GM12878 (cell line): ENCODE results near the gene NUDT22. TPM values are rescaled to one million over a fixed set of nuclear protein-coding genes. Genes with fewer than 3 reads are reported as not detected.

ENCODE experiments used
- NFYB ChIP-seq: IDR thresholded peaks from 2 replicates; pipeline ENCODE4 v1.6.1; 2011; ENCODE audit warnings: low read depth, mild to moderate bottlenecking, low read length, improper control_type of control experiment, moderate library complexity; ENCODE audit not compliant: insufficient read depth
- NRF1 ChIP-seq: conservative IDR thresholded peaks from 2 replicates; pipeline ENCODE4 v1.6.1; 2011; ENCODE audit warnings: mild to moderate bottlenecking, low read depth, low read length, improper control_type of control experiment
- RELA ChIP-seq: fragments of 450-650 bp; IDR thresholded peaks from 2 replicates; pipeline ENCODE4 v1.8.0; 2014; ENCODE audit warnings: borderline replicate concordance; ENCODE audit not compliant: partially characterized antibody
- RUNX3 ChIP-seq: IDR thresholded peaks from 2 replicates; pipeline ENCODE4 v1.6.1; 2012; ENCODE audit warnings: low read length, inconsistent platforms
- SIN3A ChIP-seq: IDR thresholded peaks from 2 replicates; pipeline ENCODE4 v1.6.1; 2012; ENCODE audit warnings: low read depth, low read length, improper control_type of control experiment
- SIX5 ChIP-seq: IDR thresholded peaks from 2 replicates; pipeline ENCODE4 v1.6.1; 2011; ENCODE audit warnings: mild to moderate bottlenecking, low read depth, low read length, moderate library complexity; ENCODE audit not compliant: severe bottlenecking
- SPI1 ChIP-seq: IDR thresholded peaks from 2 replicates; pipeline ENCODE4 v1.6.1; 2011; ENCODE audit warnings: low read depth, mild to moderate bottlenecking, low read length, moderate library complexity, borderline replicate concordance; ENCODE audit not compliant: insufficient read depth
- YY1 ChIP-seq: IDR thresholded peaks from 2 replicates; pipeline ENCODE4 v1.6.1; 2011; ENCODE audit warnings: low read depth, mild to moderate bottlenecking, low read length
- polyA plus RNA-seq, 11 experiments: library from polyadenylated mRNA; depleted of rRNA in 4 of 11; unstranded in 6 of 11; stranded (reverse) in 5 of 11; fragments of >200 nt; fragmentation: Nextera tagmentation in 4 of 11; fragmentation: Illumina TruSeq in 1 of 11; extraction: Ambion mirVana in 4 of 11; extraction: Trizol in 1 of 11; gene quantifications; 1 replicate in 1 of 11; 2 replicates in 10 of 11; pipeline versions ENCODE4 v1.2.1 to v1.2.3, GENCODE V29; 2011 to 2016; ENCODE audit warnings: inconsistent platforms in 2 of 11, missing spikeins in 2 of 11, low read depth in 1 of 11
- total RNA-seq, 4 experiments: library from RNA; depleted of rRNA in 3 of 4; stranded (reverse); fragments of >200 nt in 3 of 4; fragmentation: Illumina TruSeq in 1 of 4; extraction: Trizol in 1 of 4; gene quantifications; 2 replicates each; pipeline versions ENCODE4 v1.2.1 to v1.2.3, GENCODE V29; 2013 to 2021
- TF ChIP-seq, protein P1 (sequence below): fragments of 450-650 bp; formaldehyde crosslinking; IDR thresholded peaks from 2 replicates; pipeline ENCODE4 v1.5.0; 2022; ENCODE audit warnings: mild to moderate bottlenecking, missing genetic modification characterization
- TF ChIP-seq, protein P2 (sequence below): IDR thresholded peaks from 2 replicates; pipeline ENCODE4 v1.6.1; 2011; ENCODE audit warnings: borderline replicate concordance, low read depth, mild to moderate bottlenecking, moderate library complexity, mixed read lengths, low read length; ENCODE audit not compliant: insufficient read depth; ENCODE audit errors: extremely low read length
- TF ChIP-seq, protein P3 (sequence below): fragments of 450-650 bp; IDR thresholded peaks from 2 replicates; pipeline ENCODE4 v1.6.1; 2016; ENCODE audit warnings: mild to moderate bottlenecking

NUDT22 gene
- total and polyA plus RNA-seq, 10 of the 15 experiments (the other 5 are each of a cell fraction or from before 2014, with no cell fraction given) = 6.7 to 115 (median 64.7) TPM

DNA sequence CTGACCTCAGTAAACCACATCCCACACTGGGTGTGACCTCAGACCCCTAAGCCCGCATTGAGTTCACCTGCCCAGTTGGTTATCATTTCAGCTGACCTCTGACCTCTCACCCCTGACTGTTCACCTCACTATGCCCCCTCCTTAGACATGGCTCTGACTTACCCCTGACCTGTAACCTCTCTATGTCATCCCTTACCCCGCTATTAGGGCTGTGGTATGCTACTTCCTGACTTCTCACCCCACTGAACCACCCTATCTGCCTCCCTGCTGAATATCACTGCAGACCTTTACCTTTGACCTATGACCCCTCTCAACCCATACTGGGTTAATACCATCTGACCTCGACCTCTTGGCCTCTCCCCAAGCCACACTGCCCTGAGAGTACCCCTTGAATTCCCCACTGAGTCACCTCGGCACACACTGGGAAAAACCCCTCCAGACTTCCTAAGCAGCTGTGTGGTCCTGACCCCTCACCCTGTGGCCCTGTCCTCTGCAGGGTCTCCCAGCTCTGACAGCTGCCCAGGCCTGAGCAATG lies 33.5 kb downstream of the NUDT22 start (continued):
- TF ChIP-seq, protein P1, sequence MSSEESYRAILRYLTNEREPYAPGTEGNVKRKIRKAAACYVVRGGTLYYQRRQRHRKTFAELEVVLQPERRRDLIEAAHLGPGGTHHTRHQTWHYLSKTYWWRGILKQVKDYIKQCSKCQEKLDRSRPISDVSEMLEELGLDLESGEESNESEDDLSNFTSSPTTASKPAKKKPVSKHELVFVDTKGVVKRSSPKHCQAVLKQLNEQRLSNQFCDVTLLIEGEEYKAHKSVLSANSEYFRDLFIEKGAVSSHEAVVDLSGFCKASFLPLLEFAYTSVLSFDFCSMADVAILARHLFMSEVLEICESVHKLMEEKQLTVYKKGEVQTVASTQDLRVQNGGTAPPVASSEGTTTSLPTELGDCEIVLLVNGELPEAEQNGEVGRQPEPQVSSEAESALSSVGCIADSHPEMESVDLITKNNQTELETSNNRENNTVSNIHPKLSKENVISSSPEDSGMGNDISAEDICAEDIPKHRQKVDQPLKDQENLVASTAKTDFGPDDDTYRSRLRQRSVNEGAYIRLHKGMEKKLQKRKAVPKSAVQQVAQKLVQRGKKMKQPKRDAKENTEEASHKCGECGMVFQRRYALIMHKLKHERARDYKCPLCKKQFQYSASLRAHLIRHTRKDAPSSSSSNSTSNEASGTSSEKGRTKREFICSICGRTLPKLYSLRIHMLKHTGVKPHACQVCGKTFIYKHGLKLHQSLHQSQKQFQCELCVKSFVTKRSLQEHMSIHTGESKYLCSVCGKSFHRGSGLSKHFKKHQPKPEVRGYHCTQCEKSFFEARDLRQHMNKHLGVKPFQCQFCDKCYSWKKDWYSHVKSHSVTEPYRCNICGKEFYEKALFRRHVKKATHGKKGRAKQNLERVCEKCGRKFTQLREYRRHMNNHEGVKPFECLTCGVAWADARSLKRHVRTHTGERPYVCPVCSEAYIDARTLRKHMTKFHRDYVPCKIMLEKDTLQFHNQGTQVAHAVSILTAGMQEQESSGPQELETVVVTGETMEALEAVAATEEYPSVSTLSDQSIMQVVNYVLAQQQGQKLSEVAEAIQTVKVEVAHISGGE (CRISPR knock-in tag) = no peak
- peak; percentile 57 for TF ChIP-seq RUNX3
- TF ChIP-seq YY1 = no peak
- no peak for TF ChIP-seq SPI1
- TF ChIP-seq, protein P2, sequence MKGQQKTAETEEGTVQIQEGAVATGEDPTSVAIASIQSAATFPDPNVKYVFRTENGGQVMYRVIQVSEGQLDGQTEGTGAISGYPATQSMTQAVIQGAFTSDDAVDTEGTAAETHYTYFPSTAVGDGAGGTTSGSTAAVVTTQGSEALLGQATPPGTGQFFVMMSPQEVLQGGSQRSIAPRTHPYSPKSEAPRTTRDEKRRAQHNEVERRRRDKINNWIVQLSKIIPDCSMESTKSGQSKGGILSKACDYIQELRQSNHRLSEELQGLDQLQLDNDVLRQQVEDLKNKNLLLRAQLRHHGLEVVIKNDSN = no peak
- TF ChIP-seq SIN3A = no peak
- TF ChIP-seq NRF1 = no peak
- TF ChIP-seq SIX5 = no peak
- TF ChIP-seq, protein P3, sequence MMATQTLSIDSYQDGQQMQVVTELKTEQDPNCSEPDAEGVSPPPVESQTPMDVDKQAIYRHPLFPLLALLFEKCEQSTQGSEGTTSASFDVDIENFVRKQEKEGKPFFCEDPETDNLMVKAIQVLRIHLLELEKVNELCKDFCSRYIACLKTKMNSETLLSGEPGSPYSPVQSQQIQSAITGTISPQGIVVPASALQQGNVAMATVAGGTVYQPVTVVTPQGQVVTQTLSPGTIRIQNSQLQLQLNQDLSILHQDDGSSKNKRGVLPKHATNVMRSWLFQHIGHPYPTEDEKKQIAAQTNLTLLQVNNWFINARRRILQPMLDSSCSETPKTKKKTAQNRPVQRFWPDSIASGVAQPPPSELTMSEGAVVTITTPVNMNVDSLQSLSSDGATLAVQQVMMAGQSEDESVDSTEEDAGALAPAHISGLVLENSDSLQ = no peak
- no peak for TF ChIP-seq RELA
- no peak for TF ChIP-seq NFYB
- TF ChIP-seq, all 136 proteins: peak for 8
